HEK293 (cell line): ENCODE data around the gene SAMD4B.

Source experiments
- EGR2 ChIP-seq: fragments of 450-650 bp; formaldehyde crosslinking; IDR thresholded peaks from 2 replicates; pipeline ENCODE4 v1.5.1; 2016; ENCODE audit warnings: low read depth, missing biosample characterization, missing genetic modification characterization
- HIC1 ChIP-seq: fragments of 450-650 bp; formaldehyde crosslinking; IDR thresholded peaks from 2 replicates; pipeline ENCODE4 v1.5.1; 2016; ENCODE audit warnings: missing biosample characterization, missing genetic modification characterization
- ZFP37 ChIP-seq: fragments of 450-650 bp; formaldehyde crosslinking; IDR thresholded peaks from 2 replicates; pipeline ENCODE4 v1.5.1; 2016; ENCODE audit warnings: missing biosample characterization, missing genetic modification characterization
- ZNF350 ChIP-seq: fragments of 450-650 bp; formaldehyde crosslinking; IDR thresholded peaks from 2 replicates; pipeline ENCODE4 v1.5.0; 2017; ENCODE audit warnings: missing biosample characterization, mild to moderate bottlenecking, missing genetic modification characterization
- ZNF449 ChIP-seq: fragments of 450-650 bp; formaldehyde crosslinking; IDR thresholded peaks from 2 replicates; pipeline ENCODE4 v1.5.1; 2017; ENCODE audit warnings: missing biosample characterization, mild to moderate bottlenecking, missing genetic modification characterization, moderate library complexity
- ZNF518A ChIP-seq: fragments of 450-650 bp; formaldehyde crosslinking; conservative IDR thresholded peaks from 2 replicates; pipeline ENCODE4 v1.5.1; 2016; ENCODE audit warnings: low read depth, missing biosample characterization, missing genetic modification characterization
- ZNF529 ChIP-seq: fragments of 450-650 bp; formaldehyde crosslinking; IDR thresholded peaks from 2 replicates; pipeline ENCODE4 v1.5.1; 2017; ENCODE audit warnings: missing genetic modification characterization, missing biosample characterization; ENCODE audit not compliant: insufficient replicate concordance
- ZNF677 ChIP-seq: fragments of 450-650 bp; IDR thresholded peaks from 2 replicates; pipeline ENCODE4 v1.5.0; 2018; ENCODE audit warnings: missing biosample characterization, mild to moderate bottlenecking, missing genetic modification characterization, moderate library complexity
- TF ChIP-seq, protein P1 (sequence below): fragments of 450-650 bp; formaldehyde crosslinking; IDR thresholded peaks from 2 replicates; pipeline ENCODE4 v1.5.1; 2016; ENCODE audit warnings: missing biosample characterization, missing genetic modification characterization

DNA sequence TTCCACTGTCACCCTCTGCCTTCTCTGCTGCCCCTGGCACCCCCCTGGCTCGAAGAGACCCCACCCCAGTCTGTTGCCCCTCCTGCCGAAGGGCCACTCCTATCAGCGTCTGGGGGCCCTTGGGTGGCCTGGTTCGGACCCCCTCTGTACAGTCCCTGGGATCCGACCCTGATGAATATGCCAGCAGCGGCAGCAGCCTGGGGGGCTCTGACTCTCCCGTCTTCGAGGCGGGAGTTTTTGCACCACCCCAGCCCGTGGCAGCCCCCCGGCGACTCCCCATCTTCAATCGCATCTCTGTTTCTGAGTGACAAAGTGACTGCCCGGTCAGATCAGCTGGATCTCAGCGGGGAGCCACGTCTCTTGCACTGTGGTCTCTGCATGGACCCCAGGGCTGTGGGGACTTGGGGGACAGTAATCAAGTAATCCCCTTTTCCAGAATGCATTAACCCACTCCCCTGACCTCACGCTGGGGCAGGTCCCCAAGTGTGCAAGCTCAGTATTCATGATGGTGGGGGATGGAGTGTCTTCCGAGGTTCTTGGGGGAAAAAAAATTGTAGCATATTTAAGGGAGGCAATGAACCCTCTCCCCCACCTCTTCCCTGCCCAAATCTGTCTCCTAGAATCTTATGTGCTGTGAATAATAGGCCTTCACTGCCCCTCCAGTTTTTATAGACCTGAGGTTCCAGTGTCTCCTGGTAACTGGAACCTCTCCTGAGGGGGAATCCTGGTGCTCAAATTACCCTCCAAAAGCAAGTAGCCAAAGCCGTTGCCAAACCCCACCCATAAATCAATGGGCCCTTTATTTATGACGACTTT lies 66.4 kb downstream of the SAMD4B start:
- TF ChIP-seq ZNF350 (tag by site-specific recombination) = no peak
- no peak for TF ChIP-seq ZNF677 (tag by site-specific recombination)
- TF ChIP-seq, protein P1, sequence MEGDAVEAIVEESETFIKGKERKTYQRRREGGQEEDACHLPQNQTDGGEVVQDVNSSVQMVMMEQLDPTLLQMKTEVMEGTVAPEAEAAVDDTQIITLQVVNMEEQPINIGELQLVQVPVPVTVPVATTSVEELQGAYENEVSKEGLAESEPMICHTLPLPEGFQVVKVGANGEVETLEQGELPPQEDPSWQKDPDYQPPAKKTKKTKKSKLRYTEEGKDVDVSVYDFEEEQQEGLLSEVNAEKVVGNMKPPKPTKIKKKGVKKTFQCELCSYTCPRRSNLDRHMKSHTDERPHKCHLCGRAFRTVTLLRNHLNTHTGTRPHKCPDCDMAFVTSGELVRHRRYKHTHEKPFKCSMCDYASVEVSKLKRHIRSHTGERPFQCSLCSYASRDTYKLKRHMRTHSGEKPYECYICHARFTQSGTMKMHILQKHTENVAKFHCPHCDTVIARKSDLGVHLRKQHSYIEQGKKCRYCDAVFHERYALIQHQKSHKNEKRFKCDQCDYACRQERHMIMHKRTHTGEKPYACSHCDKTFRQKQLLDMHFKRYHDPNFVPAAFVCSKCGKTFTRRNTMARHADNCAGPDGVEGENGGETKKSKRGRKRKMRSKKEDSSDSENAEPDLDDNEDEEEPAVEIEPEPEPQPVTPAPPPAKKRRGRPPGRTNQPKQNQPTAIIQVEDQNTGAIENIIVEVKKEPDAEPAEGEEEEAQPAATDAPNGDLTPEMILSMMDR = no peak
- no peak for TF ChIP-seq ZNF529 (tag by site-specific recombination)
- TF ChIP-seq HIC1 (tag by site-specific recombination) = no peak
- no peak for TF ChIP-seq ZNF449
- no peak for TF ChIP-seq EGR2 (tag by site-specific recombination)
- no peak for TF ChIP-seq ZFP37 (tag by site-specific recombination)
- no peak for TF ChIP-seq ZNF518A
